ENCODE measurements around the gene ATP8B1. TPM values are rescaled to one million over a fixed set of nuclear protein-coding genes. Genes with fewer than 3 reads are reported as not detected.

The ATP8B1 gene
- total RNA-seq, 3 donors from 2014 or later: 175 to 406 (median 316) TPM

- Histone ChIP-seq H3K4me3 (no peak overlapping the region), H3K4me1 (ENCODE audit: low read depth) (no peaks in the 10 kb centered on the region), H3K9me3 (no peaks in the 10 kb centered on the region), H3K36me3 (ENCODE audit: low read depth) (peaks cover 6% of the 10 kb centered on the region)
- intact Hi-C loops (cut with DNase I, micrococcal nuclease): no loop called here
- TF ChIP-seq CTCF (IDR thresholded peaks at IDR 0.05): no peak
- ATAC-seq (peak; percentile 26), DNase-seq (no peak)
These were observed 136.2 kb downstream of the ATP8B1 start for GRCh38 chr18:57666818-57667497.

GRCh38 chr18:57664568-57665165 is 138.4 kb downstream of the ATP8B1 start:
- Histone ChIP-seq H3K36me3 (ENCODE audit: low read depth) (peaks cover 6% of the 10 kb centered on the region), H3K4me1 (ENCODE audit: low read depth) (no peaks in the 10 kb centered on the region), H3K4me3 (no peak overlapping the region), H3K9me3 (no peaks in the 10 kb centered on the region)
- intact Hi-C loops (cut with DNase I, micrococcal nuclease): no loop called here
- no peak for TF ChIP-seq CTCF (IDR thresholded peaks at IDR 0.05)
- no peak for DNase-seq
- ATAC-seq: no peak

- H3K36me3 ChIP-seq (ENCODE audit: low read depth): no peaks in the 10 kb centered on the region
- no peak for ATAC-seq
- no peak for TF ChIP-seq CTCF (IDR thresholded peaks at IDR 0.05)
These were observed 142.2 kb downstream of the ATP8B1 start for GRCh38 chr18:57660961-57661360.

GRCh38 chr18:57659460-57660102 is 143.5 kb downstream of the ATP8B1 start:
- intact Hi-C loops (cut with DNase I, micrococcal nuclease): no loop called here
- no peak for ATAC-seq

More at GRCh38 chr18:57660961-57661360, 142.2 kb downstream of the ATP8B1 start:
- Histone ChIP-seq H3K9me3 (peaks cover 2% of the 10 kb centered on the region), H3K4me3 (no peak overlapping the region), H3K4me1 (ENCODE audit: low read depth) (no peaks in the 10 kb centered on the region)
- no peak for DNase-seq
- intact Hi-C loops (cut with DNase I, micrococcal nuclease): no loop called here

GRCh38 chr18:57657542-57657941 is 145.6 kb downstream of the ATP8B1 start:
- Histone ChIP-seq H3K9me3 (peaks cover 5% of the 10 kb centered on the region), H3K4me3 (no peak overlapping the region), H3K4me1 (ENCODE audit: low read depth) (no peaks in the 10 kb centered on the region), H3K36me3 (ENCODE audit: low read depth) (no peaks in the 10 kb centered on the region)
- ATAC-seq: no peak
- DNase-seq: no peak
- no peak for TF ChIP-seq CTCF (IDR thresholded peaks at IDR 0.05)
- intact Hi-C loops (cut with DNase I, micrococcal nuclease): no loop called here

More at GRCh38 chr18:57659460-57660102, 143.5 kb downstream of the ATP8B1 start:
- TF ChIP-seq CTCF (IDR thresholded peaks at IDR 0.05): no peak
- DNase-seq: no peak
- Histone ChIP-seq H3K4me3 (no peak overlapping the region), H3K9me3 (peaks cover 5% of the 10 kb centered on the region), H3K36me3 (ENCODE audit: low read depth) (no peaks in the 10 kb centered on the region), H3K4me1 (ENCODE audit: low read depth) (no peaks in the 10 kb centered on the region)

Measured in mucosa of descending colon (tissue), 3 donors.